ENCODE data around the gene CCDC150.

The CCDC150 gene

DNA sequence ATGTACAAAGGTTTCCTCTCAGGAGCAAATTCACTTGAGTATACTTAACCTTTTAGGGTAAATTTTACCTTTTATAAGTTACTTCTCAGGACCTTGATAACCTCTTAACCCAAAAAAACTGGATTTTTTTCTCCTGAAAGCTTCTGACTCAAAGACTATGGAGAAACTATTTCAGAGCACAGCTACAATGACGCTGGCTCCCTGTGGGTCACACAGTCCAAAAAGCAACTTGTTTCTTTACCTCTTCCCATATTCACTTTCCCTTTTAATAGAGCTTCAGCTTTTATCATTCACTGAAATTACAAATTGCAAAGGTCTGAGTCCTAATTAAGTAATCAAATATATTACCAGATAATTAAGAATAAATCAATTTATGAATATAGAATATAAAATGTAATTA, 127.6 kb downstream of the CCDC150 start:
- TF ChIP-seq CTCF (IDR thresholded peaks at IDR 0.05; ENCODE audit: insufficient read depth, low read length, poor library complexity, severe bottlenecking) = no peak
- TF ChIP-seq EZH2phosphoT487 (conservative IDR thresholded peaks at IDR 0.05; ENCODE audit: low read length) = no peak
- Histone ChIP-seq H3F3A (ENCODE audit: insufficient read depth) (peaks cover 31% of the 10 kb centered on the region; the same call in 1 of the 2 replicates), H3K27me3 (ENCODE audit: low read length) (no peaks in the 10 kb centered on the region), H3K27ac (ENCODE audit: low read depth, low read length) (no peak overlapping the region), H3K4me2 (ENCODE audit: low read depth, low read length, poor library complexity, severe bottlenecking) (no peak overlapping the region), H3K9me3 (ENCODE audit: insufficient read depth, low read length) (no peaks in the 10 kb centered on the region), H3K4me3 (ENCODE audit: insufficient read depth, low read length, poor library complexity, severe bottlenecking) (no peak overlapping the region), H2AFZ (ENCODE audit: low read depth, low read length, severe bottlenecking) (no peak overlapping the region), H3K9ac (ENCODE audit: low read length) (no peak overlapping the region), H4K20me1 (ENCODE audit: low read depth, low read length) (peaks cover 4% of the 10 kb centered on the region; the same call in 1 of the 2 replicates), H3K36me3 (ENCODE audit: low read length) (peaks cover 51% of the 10 kb centered on the region), H3K9me2 (replicated peaks; ENCODE audit: insufficient read depth, low read length) (no peaks in the 10 kb centered on the region), H3K79me2 (ENCODE audit: insufficient read depth, low read length) (no peaks in the 10 kb centered on the region)
